Fibroblast of villous mesenchyme (primary cell): ENCODE measurements around the gene MBNL2. TPM values are rescaled to one million over a fixed set of nuclear protein-coding genes. Genes with fewer than 3 reads are reported as not detected.
"Not testable (repeated sequence)": the region's sequence is repeated elsewhere in the genome, so short reads cannot be mapped to it uniquely, and the experiment has no call there.

Experiments used
- DNase-seq: peaks from one replicate; pipeline ENCODE4 v3.0.0-alpha.2; 2010; ENCODE audit warnings: low read depth
- H3K4me3 ChIP-seq: 2 replicates; pipeline ENCODE4 v1.5.1; 2011; ENCODE audit warnings: low read depth, mild to moderate bottlenecking, low read length
- total RNA-seq: library from RNA; depleted of rRNA; stranded (reverse); fragments of >200 nt; gene quantifications from 2 replicates; pipeline ENCODE4 v1.2.3, GENCODE V29; 2012
- TF ChIP-seq, protein P1 (sequence below): IDR thresholded peaks from 2 replicates; pipeline ENCODE4 v1.5.1; 2012; ENCODE audit warnings: low read depth, mild to moderate bottlenecking, low read length; ENCODE audit not compliant: insufficient read depth

Gene MBNL2
- total RNA-seq, 1 donor: 120 TPM

DNA sequence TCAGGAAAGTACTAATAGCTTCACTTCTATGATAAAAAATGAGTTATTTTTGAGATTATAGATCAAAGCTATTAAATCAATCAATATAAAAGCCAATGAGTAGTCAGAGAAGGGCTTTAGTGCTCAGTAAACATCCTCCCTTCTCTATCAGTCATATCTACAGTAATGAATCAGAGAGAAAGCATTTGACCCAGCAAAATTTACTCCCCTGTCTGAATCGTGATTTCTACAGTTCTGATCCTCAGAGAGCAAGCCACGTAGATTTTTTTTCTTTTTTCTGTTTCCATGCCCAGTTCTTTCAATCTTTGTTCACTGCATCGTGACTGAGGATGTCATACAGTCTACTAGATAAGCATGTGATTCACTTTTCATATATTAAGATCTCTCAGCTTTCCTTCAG is 16.2 kb upstream of the MBNL2 start:
- peak; percentile 43 for DNase-seq

DNA sequence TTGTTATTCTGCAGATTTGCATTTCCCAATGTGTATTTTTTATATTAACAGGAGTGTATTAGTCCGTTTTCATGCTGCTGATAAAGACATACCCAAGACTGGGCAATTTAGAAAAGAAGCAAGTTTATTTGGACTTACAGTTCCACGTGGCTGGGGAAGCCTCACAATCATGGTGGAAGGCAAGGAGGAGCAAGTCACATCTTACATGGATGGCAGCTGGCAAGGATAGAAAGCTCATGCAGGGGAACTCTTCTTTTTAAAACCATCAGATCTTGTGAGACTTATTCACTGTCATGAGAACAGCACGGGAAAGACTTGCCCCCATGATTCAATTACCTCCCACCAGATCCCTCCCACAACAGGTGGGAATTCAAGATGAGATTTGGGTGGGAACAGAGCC is 14.9 kb upstream of the MBNL2 start:
- DNase-seq, H3K4me3 ChIP-seq: not testable (repeated sequence)

More for the DNA sequence above, 16.2 kb upstream of the MBNL2 start:
- TF ChIP-seq, protein P1, sequence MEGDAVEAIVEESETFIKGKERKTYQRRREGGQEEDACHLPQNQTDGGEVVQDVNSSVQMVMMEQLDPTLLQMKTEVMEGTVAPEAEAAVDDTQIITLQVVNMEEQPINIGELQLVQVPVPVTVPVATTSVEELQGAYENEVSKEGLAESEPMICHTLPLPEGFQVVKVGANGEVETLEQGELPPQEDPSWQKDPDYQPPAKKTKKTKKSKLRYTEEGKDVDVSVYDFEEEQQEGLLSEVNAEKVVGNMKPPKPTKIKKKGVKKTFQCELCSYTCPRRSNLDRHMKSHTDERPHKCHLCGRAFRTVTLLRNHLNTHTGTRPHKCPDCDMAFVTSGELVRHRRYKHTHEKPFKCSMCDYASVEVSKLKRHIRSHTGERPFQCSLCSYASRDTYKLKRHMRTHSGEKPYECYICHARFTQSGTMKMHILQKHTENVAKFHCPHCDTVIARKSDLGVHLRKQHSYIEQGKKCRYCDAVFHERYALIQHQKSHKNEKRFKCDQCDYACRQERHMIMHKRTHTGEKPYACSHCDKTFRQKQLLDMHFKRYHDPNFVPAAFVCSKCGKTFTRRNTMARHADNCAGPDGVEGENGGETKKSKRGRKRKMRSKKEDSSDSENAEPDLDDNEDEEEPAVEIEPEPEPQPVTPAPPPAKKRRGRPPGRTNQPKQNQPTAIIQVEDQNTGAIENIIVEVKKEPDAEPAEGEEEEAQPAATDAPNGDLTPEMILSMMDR: no peak
- H3K4me3 ChIP-seq: no peak overlapping the region

DNA sequence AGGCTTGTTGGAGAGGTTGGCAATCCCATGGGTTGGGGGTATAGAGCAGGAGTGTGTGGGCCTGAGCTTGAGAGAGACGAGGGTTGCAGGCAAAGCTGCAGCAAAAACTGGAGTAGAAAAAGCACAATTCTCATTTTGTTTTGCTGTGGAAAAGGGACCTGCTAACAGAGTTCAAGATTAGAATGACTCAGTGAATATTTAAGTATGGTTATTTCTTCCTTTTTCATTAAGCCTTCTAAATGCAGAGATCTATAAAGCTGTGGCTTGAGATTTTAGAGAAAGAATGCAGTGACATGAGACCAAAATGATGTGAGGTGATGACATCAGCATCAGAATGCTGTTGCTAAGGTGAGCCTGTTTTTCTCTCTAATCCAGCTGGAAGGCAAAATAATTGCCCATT is 10.8 kb upstream of the MBNL2 start:
- no peak for DNase-seq
- TF ChIP-seq, protein P1: no peak
- no peak overlapping the region for H3K4me3 ChIP-seq

DNA sequence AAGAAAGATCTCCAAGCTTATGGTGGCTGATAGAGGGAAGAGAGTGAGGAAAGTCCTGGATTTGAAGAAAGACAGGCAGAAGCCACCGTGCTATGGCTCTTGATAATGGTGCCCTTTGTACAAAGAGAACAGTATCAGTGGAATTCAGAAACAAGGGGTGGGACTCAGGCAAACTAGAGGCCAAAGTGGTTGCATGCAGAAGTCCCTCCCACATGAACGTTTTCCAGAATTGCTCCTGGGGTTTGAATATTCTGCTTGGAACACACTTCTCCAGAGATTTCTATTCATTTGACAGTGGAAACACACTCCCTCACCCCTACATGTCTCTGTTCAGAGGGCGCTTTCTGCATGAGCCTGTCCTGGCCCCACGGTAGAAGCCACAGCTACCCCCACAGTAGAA is 10.1 kb upstream of the MBNL2 start:
- DNase-seq: no peak
- TF ChIP-seq, protein P1: no peak

DNA sequence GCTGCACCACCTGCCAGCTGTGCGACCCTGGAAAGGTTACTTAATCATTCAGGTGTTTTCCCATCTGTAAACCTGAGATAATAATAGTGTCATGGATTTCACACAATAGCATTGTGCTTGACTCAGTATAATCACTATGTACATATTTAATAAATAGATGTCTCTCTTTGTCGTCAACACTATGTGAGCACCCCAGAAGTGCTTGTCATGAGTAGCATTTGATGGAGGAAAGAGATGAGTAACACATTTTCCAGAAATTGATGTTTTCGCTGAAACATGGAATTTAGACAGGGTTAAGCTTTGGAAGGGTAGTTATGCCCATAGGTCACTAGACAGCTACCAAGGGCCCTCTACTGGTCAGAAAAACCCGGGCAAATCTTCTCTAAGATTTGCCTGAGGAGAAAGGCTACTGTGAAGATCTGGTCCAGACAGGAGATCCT is 9.5 kb upstream of the MBNL2 start:
- no peak overlapping the region for H3K4me3 ChIP-seq
- TF ChIP-seq, protein P1: peak; percentile 76
- DNase-seq: peak; percentile 51

More for the DNA sequence above, 10.1 kb upstream of the MBNL2 start:
- no peak overlapping the region for H3K4me3 ChIP-seq

DNA sequence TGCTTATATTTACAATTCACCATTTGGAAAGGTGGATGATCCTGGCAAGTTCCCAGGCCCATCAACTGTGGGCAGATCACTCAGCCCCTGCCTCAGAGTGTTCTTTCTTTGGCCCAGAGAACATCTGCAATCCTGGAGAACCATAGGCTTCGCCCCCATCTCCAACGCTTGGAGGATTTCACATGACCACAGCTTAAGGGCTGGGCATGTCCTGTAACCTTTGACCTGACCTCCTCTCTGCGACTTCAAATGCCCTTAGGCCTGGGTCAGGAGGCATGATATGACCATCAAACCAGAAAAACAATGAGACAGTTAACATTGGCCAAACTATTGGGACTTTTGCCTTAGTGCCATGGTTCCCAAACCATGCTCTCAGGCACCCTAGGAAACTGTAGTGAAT is 7.2 kb upstream of the MBNL2 start:
- DNase-seq: no peak
- no peak overlapping the region for H3K4me3 ChIP-seq
- TF ChIP-seq, protein P1: no peak

DNA sequence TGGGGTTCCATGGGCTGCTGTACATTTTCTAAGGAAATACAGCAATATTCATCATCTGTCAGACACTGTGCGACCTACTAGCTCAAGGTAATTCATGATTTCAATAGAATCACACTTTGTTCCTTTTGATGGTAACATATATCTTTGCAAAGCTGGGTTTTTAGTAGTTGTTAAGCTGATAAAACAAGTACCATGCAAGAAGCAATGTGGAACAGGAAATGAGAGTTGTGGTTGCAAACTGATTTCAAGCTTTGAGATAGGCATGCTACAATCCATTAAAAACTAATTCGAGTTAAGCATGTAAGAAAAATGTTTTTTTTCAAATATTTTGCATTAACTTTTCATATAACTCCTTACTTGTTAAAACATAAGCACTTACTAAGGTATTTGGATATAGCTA is 6.8 kb upstream of the MBNL2 start:
- TF ChIP-seq, protein P1: no peak
- H3K4me3 ChIP-seq: no peak overlapping the region
- no peak for DNase-seq
